Stimulated activated CD8-positive, alpha-beta memory T cell treated with anti-CD3 and anti-CD28 coated beads, Interleukin-12 subunit alpha, Interleukin-12 subunit beta, amount 100 ng/mL, for 24 hours (primary cell): Measurements from ENCODE around the gene IL22RA1.

Source experiments
- DNase-seq: peaks from one replicate; pipeline ENCODE4 v3.0.0-alpha.2; 2020; ENCODE audit errors: extremely low read depth

The IL22RA1 gene

GRCh38 chr1:24114753-24115152, 28.2 kb downstream of the IL22RA1 start:
- DNase-seq: no peak

GRCh38 chr1:24113641-24114033, 29.3 kb downstream of the IL22RA1 start:
- no peak for DNase-seq

GRCh38 chr1:24111996-24112779, 30.8 kb downstream of the IL22RA1 start, which contains the start of gene MYOM3:
TSS of gene MYOM3 (minus strand) at chr1:24112135. CDS start at chr1:24108636, 3,499 bp downstream.
- DNase-seq: no peak

- no peak for DNase-seq
Observed at GRCh38 chr1:24111262-24111995, 31.5 kb downstream of the IL22RA1 start.

- DNase-seq: no peak
Observed at GRCh38 chr1:24110642-24111261, 32.2 kb downstream of the IL22RA1 start.

- no peak for DNase-seq
Observed at GRCh38 chr1:24109686-24110475, 33.1 kb downstream of the IL22RA1 start.

- DNase-seq: no peak
Observed at GRCh38 chr1:24109166-24109483, 33.8 kb downstream of the IL22RA1 start.

- DNase-seq: no peak
Observed at GRCh38 chr1:24108334-24109165, 34.4 kb downstream of the IL22RA1 start.

- no peak for DNase-seq
Observed at GRCh38 chr1:24107462-24108138, 35.3 kb downstream of the IL22RA1 start.

- no peak for DNase-seq
Observed at GRCh38 chr1:24105368-24106160, 37.4 kb downstream of the IL22RA1 start.

- DNase-seq: no peak
Observed at GRCh38 chr1:24104854-24105253, 38.1 kb downstream of the IL22RA1 start.

GRCh38 chr1:24103879-24104278, 39.1 kb downstream of the IL22RA1 start:
- DNase-seq: no peak

GRCh38 chr1:24103408-24103807, 39.5 kb downstream of the IL22RA1 start:
- DNase-seq: no peak

GRCh38 chr1:24102961-24103360, 40.0 kb downstream of the IL22RA1 start:
- no peak for DNase-seq

- no peak for DNase-seq
Observed at GRCh38 chr1:24101796-24102586, 40.9 kb downstream of the IL22RA1 start.

GRCh38 chr1:24100945-24101737, 41.8 kb downstream of the IL22RA1 start:
- no peak for DNase-seq

- DNase-seq: no peak
Observed at GRCh38 chr1:24098943-24099638, 43.8 kb downstream of the IL22RA1 start.
